Kidney (tissue), 14 donors: ENCODE measurements around the gene MBOAT2. TPM values are rescaled to one million over a fixed set of nuclear protein-coding genes. Genes with fewer than 3 reads are reported as not detected.

Source experiments
- DNase-seq, 5 donors: peaks; one replicate each; pipeline ENCODE4 v3.0.0-alpha.2; 2013 to 2020
- FAIRE-seq: peaks from 2 replicates; lab custom pipeline; 2012; peaks lifted over from hg19 to GRCh38; lab: Jason Lieb, UNC
- H3K27ac ChIP-seq, 2 donors: one replicate each; pipeline ENCODE4 v1.7.0; 2013; ENCODE audit warnings: low read depth in 2 of 2, low read length in 2 of 2, inconsistent platforms in 1 of 2
- H3K27me3 ChIP-seq: one replicate; pipeline ENCODE4 v1.7.1; 2013; ENCODE audit warnings: low read length, inconsistent platforms; ENCODE audit not compliant: control insufficient read depth, insufficient read depth
- H3K36me3 ChIP-seq, 3 donors: one replicate each; pipeline versions ENCODE4 v1.7.0 to v1.7.1; 2013; ENCODE audit warnings: low read length in 3 of 3, control low read depth in 1 of 3, inconsistent platforms in 1 of 3; ENCODE audit not compliant: insufficient read depth in 3 of 3, control insufficient read depth in 2 of 3
- H3K4me1 ChIP-seq, 3 donors: one replicate each; pipeline versions ENCODE4 v1.7.0 to v1.7.1; 2013; ENCODE audit warnings: low read length in 3 of 3, inconsistent platforms in 1 of 3, low read depth in 1 of 3; ENCODE audit not compliant: control insufficient read depth in 2 of 3, insufficient read depth in 2 of 3
- H3K4me3 ChIP-seq, 3 donors: one replicate each; pipeline versions ENCODE4 v1.7.0 to v1.8.1; 2013; ENCODE audit warnings: low read length in 3 of 3, control low read depth in 1 of 3, inconsistent platforms in 1 of 3
- H3K9ac ChIP-seq, 3 donors: one replicate each; pipeline versions ENCODE4 v1.7.0 to v1.7.1; 2013; ENCODE audit warnings: low read length in 3 of 3, control low read depth in 1 of 3, inconsistent platforms in 1 of 3
- H3K9me3 ChIP-seq, 3 donors: one replicate each; pipeline versions ENCODE4 v1.7.0 to v1.7.1; 2013; ENCODE audit warnings: low read length in 3 of 3, control low read depth in 1 of 3, inconsistent platforms in 1 of 3; ENCODE audit not compliant: control insufficient read depth in 2 of 3, insufficient read depth in 1 of 3
- CTCF ChIP-seq: IDR thresholded peaks from 3 replicates; pipeline ENCODE4 v1.5.1; 2012; ENCODE audit warnings: mild to moderate bottlenecking, moderate library complexity, borderline replicate concordance; ENCODE audit not compliant: insufficient read depth; ENCODE audit errors: extremely low read depth
- intact Hi-C: fragments of 100-400 bp; cut with DNase I; formaldehyde crosslinking; loops from one replicate; pipeline ENCODE4 v1.11.1; 2022
- polyA plus RNA-seq: library from polyadenylated mRNA; stranded (reverse); fragments of 350-450 nt; fragmentation: Illumina TruSeq; extraction: RNeasy Lipid Tissue Mini Kit (QIAGEN cat#74804); gene quantifications from one replicate; pipeline ENCODE4 v1.2.3, GENCODE V29; 2014; ENCODE audit warnings: low read depth, low replicate concordance; ENCODE audit not compliant: insufficient read depth
- total RNA-seq: library from RNA; stranded (reverse); fragmentation: NEBNext Ultra II Directional; extraction: Animal tissue kit (Norgen Biotek cat#: 25700); gene quantifications from one replicate; pipeline ENCODE4 v1.2.1, GENCODE V29; 2021
- donor health status: control.
- donor health status: control.
- donor health status: control.
- donor health status: control.
- donor health status: control.
- donor health status: DM: yes; HTN: yes; CAD: no.
- donor health status: Normal renal cell carcinoma (clear cell type).

Gene MBOAT2
- total and polyA plus RNA-seq, 2 donors from 2014 or later = 15.9 to 28.6 TPM

GRCh38 chr2:8835279-8835678 lies 168.2 kb downstream of the MBOAT2 start:
- no peak for TF ChIP-seq CTCF
- peaks cover 0 to 7% (median 4%) of the 10 kb centered on the region in 3 donors for H3K4me1 ChIP-seq
- intact Hi-C loops = no loop called here
- no peak overlapping the region for H3K27ac ChIP-seq
- FAIRE-seq = no peak
- H3K27me3 ChIP-seq = no peaks in the 10 kb centered on the region
- no peaks in the 10 kb centered on the region for H3K36me3 ChIP-seq
- H3K9me3 ChIP-seq = no peaks in the 10 kb centered on the region
- DNase-seq = no peak
- no peak overlapping the region for H3K9ac ChIP-seq
- H3K4me3 ChIP-seq = peak overlapping the region in 1 of 3 donors; percentile 83

GRCh38 chr2:8833853-8834252 lies 169.6 kb downstream of the MBOAT2 start:
- Histone ChIP-seq H3K9ac (no peak overlapping the region), H3K9me3 (no peaks in the 10 kb centered on the region), H3K36me3 (no peaks in the 10 kb centered on the region), H3K27me3 (no peaks in the 10 kb centered on the region), H3K4me3 (no peak overlapping the region), H3K27ac (no peak overlapping the region), H3K4me1 (peaks cover 0 to 7% (median 4%) of the 10 kb centered on the region in 3 donors)
- FAIRE-seq (no peak), DNase-seq (no peak)
- no peak for TF ChIP-seq CTCF
- intact Hi-C loops = no loop called here

GRCh38 chr2:8831516-8831915 lies 172.0 kb downstream of the MBOAT2 start:
- H3K4me3 ChIP-seq = no peak overlapping the region
- no peak overlapping the region for H3K9ac ChIP-seq
- H3K27ac ChIP-seq = no peak overlapping the region
- H3K27me3 ChIP-seq = no peaks in the 10 kb centered on the region
- DNase-seq (no peak), FAIRE-seq (no peak)
- H3K36me3 ChIP-seq = peaks cover 0 to 2% (median 0%) of the 10 kb centered on the region in 3 donors
- no peaks in the 10 kb centered on the region for H3K9me3 ChIP-seq
- intact Hi-C loops = no loop called here
- H3K4me1 ChIP-seq = peaks cover 0 to 3% (median 2%) of the 10 kb centered on the region in 3 donors
- TF ChIP-seq CTCF = no peak

GRCh38 chr2:8827729-8828128 lies 175.8 kb downstream of the MBOAT2 start:
- intact Hi-C loops = no loop called here
- Histone ChIP-seq H3K4me3 (no peak overlapping the region), H3K36me3 (peaks cover 0 to 5% (median 4%) of the 10 kb centered on the region in 3 donors), H3K27me3 (no peaks in the 10 kb centered on the region), H3K9ac (no peak overlapping the region), H3K27ac (no peak overlapping the region), H3K4me1 (no peaks in the 10 kb centered on the region), H3K9me3 (no peaks in the 10 kb centered on the region)
- no peak for DNase-seq
- FAIRE-seq = no peak
- no peak for TF ChIP-seq CTCF
